ENCODE measurements around the gene PARVB.

PARVB gene

DNA sequence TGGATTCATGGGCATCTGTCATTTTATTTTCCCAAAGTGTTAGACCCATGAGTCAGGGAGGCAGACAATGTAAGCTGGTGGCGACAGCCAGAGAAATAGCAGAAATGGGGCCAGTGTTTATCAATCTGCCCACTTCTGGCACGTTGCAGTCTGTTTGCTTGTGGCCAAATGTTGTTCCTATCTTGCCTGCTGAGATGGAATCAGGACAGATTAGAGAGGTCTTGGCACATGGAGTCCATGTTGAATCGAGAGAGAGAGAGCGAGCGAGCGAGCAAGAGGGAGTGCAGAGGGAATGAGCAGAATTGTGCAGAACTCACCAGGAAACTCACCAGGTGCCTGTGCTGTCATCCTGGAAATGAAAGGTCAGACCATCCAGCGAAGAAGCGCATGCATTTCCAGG lies 134.7 kb downstream of the PARVB start:
- no peak overlapping the region for H3K4me3 ChIP-seq
- H3K4me1 ChIP-seq, result peaks cover 18% of the 10 kb centered on the region
- H3K9ac ChIP-seq, result no peak overlapping the region
- no peak for TF ChIP-seq Cebpa-rat (IDR thresholded peaks at IDR 0.05)
- H3K36me3 ChIP-seq, result no peaks in the 10 kb centered on the region
- peaks cover 14% of the 10 kb centered on the region; the same call in 1 of the 2 replicates for H3K27me3 ChIP-seq
- no peak overlapping the region for H3K27ac ChIP-seq
- no peaks in the 10 kb centered on the region for H3K9me3 ChIP-seq
- H4K20me1 ChIP-seq, result no peaks in the 10 kb centered on the region; the same call in 1 of the 2 replicates
- no peak overlapping the region for H3K4me2 ChIP-seq

DNA sequence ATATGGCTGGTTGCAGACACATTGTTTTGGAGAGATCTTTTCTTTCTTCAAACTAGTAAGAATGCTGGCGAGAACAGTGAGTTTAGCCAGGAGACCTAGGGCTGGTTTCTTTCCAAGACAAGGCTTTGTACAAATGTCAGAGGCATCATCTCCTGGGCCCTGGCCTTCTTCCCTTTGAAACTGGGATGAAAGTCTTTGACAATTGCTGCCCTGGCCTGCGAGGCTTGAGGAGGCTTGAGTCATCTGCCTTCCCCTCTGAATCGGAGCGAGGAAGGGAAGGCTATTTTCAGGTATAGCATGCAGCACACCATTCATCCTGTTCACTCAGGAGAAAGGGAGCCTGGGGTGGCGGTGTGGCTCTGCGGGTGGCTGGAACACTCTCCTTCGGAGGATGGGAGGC lies 135.1 kb downstream of the PARVB start:
- no peak overlapping the region for H3K4me3 ChIP-seq
- H3K27me3 ChIP-seq, result peaks cover 14% of the 10 kb centered on the region; the same call in 1 of the 2 replicates
- no peak overlapping the region for H3K4me2 ChIP-seq
- no peak overlapping the region for H3K9ac ChIP-seq
- TF ChIP-seq Cebpa-rat (IDR thresholded peaks at IDR 0.05), result no peak
- H3K27ac ChIP-seq, result no peak overlapping the region
- no peaks in the 10 kb centered on the region for H3K9me3 ChIP-seq
- H3K4me1 ChIP-seq, result peaks cover 14% of the 10 kb centered on the region
- H3K36me3 ChIP-seq, result no peaks in the 10 kb centered on the region
- no peaks in the 10 kb centered on the region; the same call in 1 of the 2 replicates for H4K20me1 ChIP-seq

DNA sequence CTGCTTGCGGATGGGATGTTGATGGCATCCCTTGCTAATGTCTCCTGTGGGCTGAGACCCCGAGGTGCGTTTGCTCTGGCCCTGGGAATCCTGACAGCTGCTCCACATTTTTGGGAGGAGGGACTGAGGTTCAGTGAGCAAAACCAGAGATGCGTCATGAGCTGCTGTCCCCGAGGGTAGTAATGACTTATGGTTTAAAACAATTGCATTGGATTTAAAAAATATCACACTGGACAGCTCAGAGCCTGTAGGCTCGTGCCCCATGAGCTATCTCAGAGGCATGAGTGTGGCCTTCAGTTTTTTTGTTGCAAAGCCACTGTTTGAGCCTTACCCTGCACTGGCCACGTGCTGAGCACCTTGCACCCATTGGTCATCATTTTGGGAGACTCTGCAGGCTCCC lies 135.7 kb downstream of the PARVB start:
- no peak overlapping the region for H3K4me3 ChIP-seq
- no peak overlapping the region for H3K27ac ChIP-seq
- no peak overlapping the region for H3K9ac ChIP-seq
- H3K4me2 ChIP-seq, result peak overlapping the region; percentile 38; the same call in 1 of the 2 replicates
- H3K4me1 ChIP-seq, result peaks cover 10% of the 10 kb centered on the region
- H3K9me3 ChIP-seq, result no peaks in the 10 kb centered on the region
- H3K36me3 ChIP-seq, result no peaks in the 10 kb centered on the region
- TF ChIP-seq Cebpa-rat (IDR thresholded peaks at IDR 0.05), result no peak
- no peaks in the 10 kb centered on the region; the same call in 1 of the 2 replicates for H4K20me1 ChIP-seq
- peaks cover 14% of the 10 kb centered on the region; the same call in 1 of the 2 replicates for H3K27me3 ChIP-seq

DNA sequence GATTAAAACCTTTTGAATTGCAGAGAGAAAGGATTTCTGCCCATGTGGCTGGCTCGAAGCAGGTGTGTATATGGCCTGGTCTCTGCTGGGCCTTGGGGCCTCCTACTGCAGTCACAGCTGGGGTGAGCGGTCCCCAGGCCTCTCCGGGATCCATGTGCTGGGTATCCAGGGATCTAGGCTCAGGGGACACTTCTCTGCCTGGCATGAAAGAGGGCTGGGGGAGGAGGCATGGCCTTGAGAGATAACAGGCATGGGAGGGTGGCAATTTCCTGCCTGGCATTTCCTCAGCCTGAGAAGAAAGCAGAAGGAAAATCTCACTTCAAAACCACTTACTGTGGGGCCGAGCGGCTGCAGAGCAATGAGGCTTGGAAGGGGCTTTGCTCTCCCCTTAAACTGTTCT lies 136.3 kb downstream of the PARVB start:
- Histone ChIP-seq H3K9ac (no peak overlapping the region), H4K20me1 (no peaks in the 10 kb centered on the region; the same call in 1 of the 2 replicates), H3K9me3 (no peaks in the 10 kb centered on the region), H3K4me3 (no peak overlapping the region), H3K27me3 (peaks cover 9% of the 10 kb centered on the region; the same call in 1 of the 2 replicates), H3K27ac (no peak overlapping the region), H3K4me1 (peaks cover 10% of the 10 kb centered on the region), H3K36me3 (no peaks in the 10 kb centered on the region), H3K4me2 (peak overlapping the region; percentile 38)
- no peak for TF ChIP-seq Cebpa-rat (IDR thresholded peaks at IDR 0.05)

DNA sequence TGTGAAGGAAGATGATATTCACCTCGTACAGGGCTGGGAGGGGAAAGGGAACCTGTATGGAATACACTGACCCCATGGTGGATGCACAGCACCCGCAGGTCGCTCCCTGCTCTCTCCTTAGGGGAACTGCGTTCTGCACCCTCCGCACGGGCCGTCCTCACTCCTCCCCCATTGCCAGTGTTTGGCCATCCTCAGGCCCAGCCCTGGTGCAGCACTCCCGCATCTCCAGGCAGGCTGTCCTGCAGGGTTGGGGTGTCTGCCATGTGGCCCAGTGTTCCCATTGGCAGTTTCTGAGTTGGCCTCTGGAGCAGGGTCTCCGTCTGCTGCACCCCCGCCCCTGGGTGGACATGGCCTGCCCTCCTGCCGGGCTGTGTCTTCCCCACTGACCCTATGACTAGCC lies 137.6 kb downstream of the PARVB start:
- Histone ChIP-seq H3K9ac (no peak overlapping the region), H4K20me1 (no peaks in the 10 kb centered on the region; the same call in 1 of the 2 replicates), H3K4me3 (no peak overlapping the region), H3K4me1 (peaks cover 10% of the 10 kb centered on the region), H3K36me3 (no peaks in the 10 kb centered on the region), H3K27ac (no peak overlapping the region), H3K27me3 (peaks cover 6% of the 10 kb centered on the region; the same call in 1 of the 2 replicates), H3K4me2 (no peak overlapping the region), H3K9me3 (no peaks in the 10 kb centered on the region)
- TF ChIP-seq Cebpa-rat (IDR thresholded peaks at IDR 0.05), result no peak

DNA sequence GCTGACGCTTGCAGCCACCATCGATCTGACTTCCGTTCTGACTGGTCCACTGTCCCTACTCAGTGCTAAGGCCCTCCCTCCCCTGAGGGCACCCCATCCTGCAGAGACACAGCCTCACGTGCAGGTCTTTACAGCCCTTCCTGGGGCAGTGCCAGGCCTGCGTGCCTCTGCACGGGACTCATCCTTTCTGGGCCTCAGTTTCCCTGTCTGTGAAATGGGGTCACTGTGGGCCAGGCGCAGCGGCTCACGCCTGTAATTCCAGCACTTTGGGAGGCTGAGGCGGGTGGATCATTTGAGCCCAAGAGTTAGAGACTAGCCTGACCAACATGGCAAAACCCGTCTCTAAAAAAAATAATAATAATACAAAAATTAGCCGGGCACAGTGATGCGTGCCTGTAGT lies 138.9 kb downstream of the PARVB start:
- H3K27ac ChIP-seq, result no peak overlapping the region
- H3K9ac ChIP-seq, result no peak overlapping the region
- H4K20me1 ChIP-seq, result no peaks in the 10 kb centered on the region
- peaks cover 6% of the 10 kb centered on the region; the same call in 1 of the 2 replicates for H3K27me3 ChIP-seq
- no peaks in the 10 kb centered on the region for H3K36me3 ChIP-seq
- peaks cover 10% of the 10 kb centered on the region for H3K4me1 ChIP-seq
- no peak overlapping the region for H3K4me3 ChIP-seq
- no peak overlapping the region for H3K4me2 ChIP-seq
- TF ChIP-seq Cebpa-rat (IDR thresholded peaks at IDR 0.05), result no peak
- H3K9me3 ChIP-seq, result no peaks in the 10 kb centered on the region

DNA sequence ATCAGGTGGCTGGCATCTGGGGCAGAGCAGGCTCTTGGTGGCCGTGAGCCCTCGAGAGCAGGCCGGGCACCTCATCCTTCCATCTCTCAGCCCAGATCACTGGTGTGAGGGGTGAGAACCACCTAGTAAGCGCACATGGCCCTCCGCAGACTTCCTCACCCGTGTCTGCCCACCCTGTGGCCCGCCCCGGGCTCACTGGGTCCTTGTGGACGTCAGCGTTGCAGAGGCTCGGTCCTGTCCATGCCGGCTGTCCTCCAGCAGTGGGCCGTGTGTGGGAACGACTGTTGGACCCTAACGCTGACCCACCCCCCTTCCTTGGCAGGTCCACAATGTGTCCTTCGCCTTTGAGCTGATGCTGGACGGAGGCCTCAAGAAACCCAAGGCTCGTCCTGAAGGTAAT lies 139.4 kb downstream of the PARVB start:
- no peaks in the 10 kb centered on the region for H4K20me1 ChIP-seq
- H3K27ac ChIP-seq, result no peak overlapping the region
- no peaks in the 10 kb centered on the region for H3K36me3 ChIP-seq
- H3K9me3 ChIP-seq, result no peaks in the 10 kb centered on the region
- no peak overlapping the region for H3K4me3 ChIP-seq
- H3K27me3 ChIP-seq, result peaks cover 6% of the 10 kb centered on the region; the same call in 1 of the 2 replicates
- no peak overlapping the region for H3K4me2 ChIP-seq
- H3K9ac ChIP-seq, result no peak overlapping the region
- TF ChIP-seq Cebpa-rat (IDR thresholded peaks at IDR 0.05), result no peak
- H3K4me1 ChIP-seq, result peaks cover 10% of the 10 kb centered on the region

DNA sequence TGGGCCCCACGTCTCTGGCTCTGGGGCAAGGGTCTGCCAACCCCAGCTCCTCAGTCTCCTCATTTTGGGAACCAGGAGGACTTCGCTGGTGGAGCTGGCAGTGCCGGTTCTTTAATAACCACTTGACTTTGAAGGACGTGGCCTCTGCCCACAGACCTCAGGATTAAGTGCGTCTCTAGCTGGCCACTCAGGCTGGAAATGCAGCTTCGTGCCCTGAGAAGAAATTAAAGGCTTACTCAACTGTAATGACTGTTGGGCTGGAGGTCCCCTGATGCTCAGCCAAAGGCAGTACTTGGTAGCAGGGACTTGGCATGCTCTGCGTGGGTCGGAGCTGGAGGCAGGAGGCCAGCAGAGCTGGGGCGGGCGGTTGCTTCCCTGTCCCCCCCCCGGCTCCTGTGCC lies 139.9 kb downstream of the PARVB start:
- Histone ChIP-seq H3K4me3 (no peak overlapping the region), H3K27me3 (peaks cover 6% of the 10 kb centered on the region; the same call in 1 of the 2 replicates), H3K27ac (no peak overlapping the region), H3K36me3 (no peaks in the 10 kb centered on the region), H3K4me2 (no peak overlapping the region), H3K9ac (no peak overlapping the region), H4K20me1 (no peaks in the 10 kb centered on the region), H3K4me1 (peaks cover 10% of the 10 kb centered on the region), H3K9me3 (no peaks in the 10 kb centered on the region)
- no peak for TF ChIP-seq Cebpa-rat (IDR thresholded peaks at IDR 0.05)

DNA sequence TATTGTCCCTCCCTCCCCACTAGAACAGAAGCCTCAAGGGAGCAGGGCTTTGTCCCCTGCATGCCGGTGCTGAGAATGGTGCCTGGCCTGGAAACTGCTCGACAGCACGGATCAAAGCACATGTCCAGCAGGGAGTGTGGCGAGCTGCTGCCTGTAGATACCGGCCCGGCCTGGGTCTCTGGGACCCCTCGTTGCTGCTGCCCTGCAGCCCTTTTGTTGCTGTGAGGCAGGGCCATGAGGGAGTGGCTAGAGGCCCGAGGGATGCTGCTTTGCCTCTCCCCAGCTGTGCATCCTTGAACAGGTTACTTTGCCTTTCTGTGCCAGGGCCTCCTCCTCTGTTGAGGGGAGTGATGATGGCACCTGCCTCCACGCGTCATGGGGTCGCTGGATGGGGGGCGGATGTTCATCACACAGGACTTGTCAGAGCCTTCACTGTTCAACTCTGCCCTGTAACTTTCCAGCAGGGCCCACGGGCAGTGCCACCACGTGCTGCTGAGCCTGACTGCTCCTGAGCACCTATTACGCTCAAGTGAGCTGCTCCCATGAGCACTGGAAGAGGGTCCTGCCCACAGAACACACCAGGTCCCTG lies 141.3 kb downstream of the PARVB start:
- H3K9me3 ChIP-seq, result no peaks in the 10 kb centered on the region
- H3K27me3 ChIP-seq, result no peaks in the 10 kb centered on the region
- no peak overlapping the region for H3K9ac ChIP-seq
- no peak for TF ChIP-seq Cebpa-rat (IDR thresholded peaks at IDR 0.05)
- H3K4me1 ChIP-seq, result peaks cover 5% of the 10 kb centered on the region
- H3K27ac ChIP-seq, result no peak overlapping the region
- no peak overlapping the region for H3K4me2 ChIP-seq
- H3K36me3 ChIP-seq, result no peaks in the 10 kb centered on the region
- no peaks in the 10 kb centered on the region for H4K20me1 ChIP-seq
- H3K4me3 ChIP-seq, result no peak overlapping the region

DNA sequence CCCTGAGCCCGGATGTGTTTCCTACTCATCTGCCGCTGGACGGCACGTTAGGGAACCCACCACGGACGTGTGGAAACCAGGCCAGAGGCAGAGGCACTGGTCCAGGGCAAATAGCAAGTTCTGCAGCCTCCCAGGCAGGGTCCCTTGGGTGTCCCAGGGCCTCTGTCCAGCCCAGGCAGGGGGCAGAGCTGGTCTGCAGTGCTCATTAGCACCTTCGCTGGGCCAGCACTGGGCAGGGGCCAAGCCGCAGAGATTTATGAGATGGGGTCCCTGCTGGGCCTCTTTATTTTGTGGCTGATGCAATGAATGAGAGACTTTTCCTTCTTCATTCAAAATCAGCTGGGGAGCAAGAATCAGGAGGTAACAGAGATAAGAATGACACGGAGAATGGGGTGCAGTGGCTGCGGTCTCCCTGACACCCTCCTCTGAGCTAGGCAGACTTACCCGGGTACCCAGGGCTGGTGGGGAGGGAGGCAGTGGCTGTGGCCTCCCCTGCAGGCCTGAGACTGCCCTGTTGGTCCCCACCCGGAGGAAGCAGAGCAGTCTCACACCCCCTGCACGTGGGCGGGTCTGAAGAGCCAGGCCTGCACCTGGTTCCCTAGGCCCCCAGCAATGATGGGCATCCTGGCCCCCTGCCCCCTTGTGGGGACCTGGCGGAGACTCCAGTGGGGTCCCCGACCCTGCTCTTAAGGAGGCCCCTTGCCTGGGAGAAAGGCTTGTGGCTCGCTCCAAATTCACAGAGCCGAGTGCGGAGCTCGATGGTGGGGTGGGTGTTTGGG lies 142.6 kb downstream of the PARVB start:
- H3K4me1 ChIP-seq, result peaks cover 1% of the 10 kb centered on the region; the same call in 1 of the 2 replicates
- no peak overlapping the region for H3K4me2 ChIP-seq
- no peaks in the 10 kb centered on the region for H3K9me3 ChIP-seq
- TF ChIP-seq Cebpa-rat (IDR thresholded peaks at IDR 0.05), result no peak
- no peaks in the 10 kb centered on the region for H3K36me3 ChIP-seq
- H3K9ac ChIP-seq, result no peak overlapping the region
- no peak overlapping the region for H3K27ac ChIP-seq
- no peaks in the 10 kb centered on the region for H4K20me1 ChIP-seq
- no peaks in the 10 kb centered on the region for H3K27me3 ChIP-seq
- H3K4me3 ChIP-seq, result no peak overlapping the region

Data from BLaER1 (cell line).